GM18498 (cell line): ENCODE data around the gene CLCNKB.
"Not testable (repeated sequence)": the region's sequence is repeated elsewhere in the genome, so short reads cannot be mapped to it uniquely, and the experiment has no call there.

ENCODE experiments used
- ATAC-seq: cut with Tn5 transposase; IDR thresholded peaks from one replicate; pipeline ENCODE4 v1.9.1; 2021; ENCODE audit warnings: mild to moderate bottlenecking, moderate library complexity; ENCODE audit not compliant: unreplicated experiment

The CLCNKB gene

DNA sequence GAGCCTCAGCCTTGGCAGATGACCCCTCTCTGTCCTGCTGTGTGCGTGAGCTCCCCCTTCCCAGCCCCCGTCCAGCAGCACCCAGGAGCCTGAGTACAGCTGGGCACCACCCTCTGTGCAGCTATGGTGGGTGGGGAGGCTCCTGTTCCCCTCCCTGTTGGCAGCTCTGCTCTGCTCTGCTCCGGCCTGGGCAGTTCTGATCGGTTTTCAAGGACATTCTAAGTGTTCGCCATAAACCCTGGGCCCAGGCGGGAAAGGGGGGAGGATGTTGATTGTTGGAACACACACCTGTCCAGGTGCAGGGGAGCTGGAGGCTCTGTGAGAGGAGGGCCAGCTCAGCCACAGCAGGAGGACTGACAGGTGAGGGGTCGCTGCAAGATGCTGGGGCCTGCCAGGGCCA is at the start of gene CLCNKB:
CLCNKB (plus strand) TSS at position 262 of the 400 bp plus-strand sequence. CDS start 711 bp downstream, outside the sequence.
- no peak for ATAC-seq

DNA sequence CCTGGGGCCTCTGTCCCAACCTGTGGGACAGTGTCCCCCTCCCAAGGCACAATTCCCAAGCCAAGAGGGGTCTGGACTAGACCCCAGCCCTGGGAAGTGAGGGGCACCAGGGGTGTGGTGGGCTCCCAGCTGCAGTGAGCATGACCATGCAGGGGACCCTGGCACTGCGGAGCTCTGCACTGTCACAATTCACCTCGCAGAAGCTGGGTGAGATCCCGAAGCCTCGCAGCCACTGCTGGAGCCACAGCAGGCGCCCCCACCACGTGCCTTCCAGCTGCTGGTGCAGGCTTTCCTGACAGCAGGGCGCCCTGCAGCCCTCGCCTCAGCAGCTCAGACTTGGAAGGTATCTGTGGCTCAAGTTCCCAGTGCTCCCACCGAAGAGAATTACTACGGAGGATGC is 49.5 kb upstream of the CLCNKB start:
- no peak for ATAC-seq

DNA sequence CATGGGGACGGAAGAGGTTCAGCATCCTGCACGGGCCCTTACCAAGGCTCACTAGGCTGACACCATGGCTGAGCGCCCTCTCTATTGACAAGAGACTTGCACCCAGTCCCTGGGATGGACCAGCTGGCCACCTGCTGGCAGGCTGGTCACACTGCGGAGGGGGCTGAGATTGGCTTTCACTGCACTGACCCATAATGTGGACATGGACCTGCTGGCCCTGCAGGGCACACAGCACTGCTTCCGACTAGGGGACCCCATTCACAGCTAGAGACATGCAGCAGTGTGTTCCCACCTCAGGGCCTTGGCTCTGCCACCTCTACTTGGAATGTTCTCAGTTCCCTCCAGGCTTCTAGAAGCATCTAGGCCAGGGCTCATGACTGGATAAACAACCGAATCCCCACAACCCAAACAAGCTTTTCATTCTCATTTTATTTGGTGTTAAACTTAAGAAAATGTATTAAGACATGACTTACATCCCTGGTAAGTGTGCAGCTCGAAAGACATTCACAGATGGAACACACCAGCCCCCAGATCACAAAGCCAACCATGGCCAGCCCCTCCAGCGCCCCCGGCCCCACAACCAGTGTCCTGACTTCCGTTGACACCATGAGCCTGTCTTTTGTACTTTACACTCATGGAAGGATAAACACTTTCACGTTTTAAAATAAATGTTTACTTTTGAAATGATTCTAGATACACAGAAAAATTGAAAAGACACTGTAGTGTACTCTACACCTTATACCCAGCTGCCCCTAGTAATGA is 48.8 kb upstream of the CLCNKB start:
- no peak for ATAC-seq

DNA sequence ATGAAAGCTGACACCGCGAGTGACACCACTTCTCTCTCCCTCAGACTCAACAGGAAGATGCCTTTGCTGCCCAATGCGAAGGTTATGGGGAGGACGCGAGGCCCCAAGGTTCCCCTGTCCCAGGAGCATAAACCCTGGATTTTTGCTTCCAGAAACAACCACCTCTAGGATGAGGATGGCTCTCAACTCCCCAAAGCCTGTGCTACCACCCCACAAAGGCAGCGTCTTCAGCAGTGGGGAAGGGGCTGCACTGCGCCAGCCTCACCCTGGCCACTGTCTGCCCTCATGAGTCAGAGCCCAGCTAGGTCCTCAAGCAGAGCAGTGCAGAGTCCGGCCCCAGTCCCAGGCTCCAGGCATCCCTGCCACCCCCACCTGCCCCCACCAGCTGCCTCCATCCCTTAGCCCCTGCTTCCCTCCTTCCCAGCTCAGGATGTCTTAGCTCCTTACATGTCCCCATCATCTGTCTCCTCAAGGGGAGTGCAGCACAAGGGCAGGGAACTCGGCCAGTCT is 46.5 kb upstream of the CLCNKB start:
- no peak for ATAC-seq

DNA sequence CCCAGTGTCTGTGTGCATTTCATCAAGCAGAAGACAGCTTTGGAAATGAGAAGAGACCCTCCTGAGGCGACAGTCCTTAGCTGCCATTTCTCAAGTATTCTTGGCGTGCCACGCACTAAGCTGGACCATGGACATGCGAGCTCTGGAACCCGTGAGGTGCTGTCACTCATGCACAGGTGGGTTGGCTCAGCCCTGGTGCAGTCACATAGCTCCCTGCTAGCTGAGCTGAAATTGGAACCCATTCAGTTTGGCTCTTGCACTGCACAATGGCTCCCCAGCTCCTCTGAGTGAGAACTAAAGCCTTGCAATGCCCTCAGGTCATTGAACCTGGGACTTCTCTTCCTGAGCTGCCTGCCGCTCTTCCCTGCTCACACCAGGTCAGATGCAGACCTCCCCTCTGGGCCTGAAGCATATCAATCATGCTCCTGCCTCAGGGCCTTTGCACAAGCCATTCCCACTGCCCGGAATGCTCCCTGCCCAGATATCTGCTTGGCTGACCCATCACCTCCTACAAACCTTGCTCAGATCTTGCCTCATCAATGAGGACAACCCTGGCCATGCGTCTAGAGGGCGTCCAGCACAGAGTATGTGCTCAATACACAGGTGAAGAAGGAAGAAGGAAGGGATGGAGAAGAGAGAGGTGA is 45.8 kb upstream of the CLCNKB start:
- ATAC-seq = no peak

DNA sequence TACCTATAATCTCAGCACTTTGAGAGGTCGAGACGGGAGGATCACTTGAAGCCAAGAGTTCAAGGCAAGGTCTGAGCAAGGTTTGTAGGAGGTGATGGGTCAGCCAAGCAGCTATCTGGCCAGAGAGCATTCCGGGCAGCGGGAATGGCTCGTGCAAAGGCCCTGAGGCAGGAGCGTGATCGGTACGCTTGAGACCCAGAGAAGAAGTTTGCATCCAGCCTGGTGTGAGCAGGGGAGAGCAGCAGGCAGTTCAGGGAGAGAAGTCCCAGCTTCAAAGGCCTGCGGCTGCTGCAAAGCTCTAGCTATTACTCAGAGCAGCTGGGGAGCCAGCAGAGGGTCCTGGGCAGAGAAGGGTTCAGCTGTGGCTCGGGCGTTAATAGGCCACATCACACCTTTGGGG is 44.7 kb upstream of the CLCNKB start:
- ATAC-seq = no peak

DNA sequence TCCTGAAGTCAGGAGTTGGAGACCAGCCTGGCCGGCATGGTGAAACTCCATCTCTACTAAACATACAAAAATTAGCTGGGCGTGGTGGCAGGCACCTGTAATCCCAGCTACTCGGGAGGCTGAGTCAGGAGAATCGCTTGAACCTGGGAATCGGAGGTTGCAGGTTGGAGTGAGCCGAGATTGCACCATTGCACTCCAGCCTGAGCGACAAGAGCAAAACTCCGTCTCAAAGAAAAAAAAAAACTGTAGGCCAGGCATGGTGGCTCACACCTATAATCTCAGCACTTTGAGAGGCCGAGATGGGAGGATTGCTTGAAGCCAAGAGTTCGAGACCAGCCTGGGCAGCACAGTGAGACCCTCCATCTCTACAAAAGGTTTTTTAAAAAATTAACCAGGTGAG is 42.3 kb upstream of the CLCNKB start:
- ATAC-seq = not testable (repeated sequence)

DNA sequence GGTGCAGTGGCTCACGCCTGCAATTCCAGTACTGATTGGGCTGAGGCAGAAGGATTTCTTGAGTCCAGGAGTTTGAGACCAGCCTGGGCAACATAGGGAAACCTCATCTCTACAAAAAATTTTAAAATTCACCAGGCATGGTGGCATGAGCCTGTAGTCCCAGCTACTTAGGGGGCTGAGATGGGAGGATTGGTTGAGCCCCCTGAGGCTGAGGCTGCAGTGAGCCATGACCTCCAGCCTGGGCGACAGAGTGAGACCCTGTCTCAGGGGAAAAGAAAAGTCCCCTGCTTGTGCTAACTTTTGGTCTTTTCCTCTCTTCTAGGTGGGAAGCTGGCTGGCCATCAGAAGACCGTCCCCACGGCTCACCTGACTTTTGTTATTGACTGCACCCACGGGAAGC is 38.0 kb upstream of the CLCNKB start:
- ATAC-seq = no peak

DNA sequence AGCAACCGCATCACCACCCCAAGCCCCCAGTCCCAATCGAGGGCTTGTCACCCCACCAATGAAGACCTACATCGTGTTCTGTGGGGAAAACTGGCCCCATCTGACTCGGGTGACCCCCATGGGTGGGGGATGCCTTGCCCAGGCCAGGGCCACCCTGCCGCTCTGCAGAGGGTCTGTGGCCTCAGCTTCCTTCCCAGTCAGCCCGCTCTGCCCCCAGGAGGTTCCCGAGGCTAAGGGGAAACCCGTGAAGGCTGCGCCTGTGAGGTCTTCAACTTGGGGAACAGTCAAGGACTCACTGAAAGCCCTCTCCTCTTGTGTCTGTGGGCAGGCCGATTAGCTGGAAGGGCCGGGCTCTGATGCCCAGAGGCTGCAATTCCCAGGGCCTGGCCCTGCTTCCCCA is 37.6 kb upstream of the CLCNKB start:
- ATAC-seq = no peak

DNA sequence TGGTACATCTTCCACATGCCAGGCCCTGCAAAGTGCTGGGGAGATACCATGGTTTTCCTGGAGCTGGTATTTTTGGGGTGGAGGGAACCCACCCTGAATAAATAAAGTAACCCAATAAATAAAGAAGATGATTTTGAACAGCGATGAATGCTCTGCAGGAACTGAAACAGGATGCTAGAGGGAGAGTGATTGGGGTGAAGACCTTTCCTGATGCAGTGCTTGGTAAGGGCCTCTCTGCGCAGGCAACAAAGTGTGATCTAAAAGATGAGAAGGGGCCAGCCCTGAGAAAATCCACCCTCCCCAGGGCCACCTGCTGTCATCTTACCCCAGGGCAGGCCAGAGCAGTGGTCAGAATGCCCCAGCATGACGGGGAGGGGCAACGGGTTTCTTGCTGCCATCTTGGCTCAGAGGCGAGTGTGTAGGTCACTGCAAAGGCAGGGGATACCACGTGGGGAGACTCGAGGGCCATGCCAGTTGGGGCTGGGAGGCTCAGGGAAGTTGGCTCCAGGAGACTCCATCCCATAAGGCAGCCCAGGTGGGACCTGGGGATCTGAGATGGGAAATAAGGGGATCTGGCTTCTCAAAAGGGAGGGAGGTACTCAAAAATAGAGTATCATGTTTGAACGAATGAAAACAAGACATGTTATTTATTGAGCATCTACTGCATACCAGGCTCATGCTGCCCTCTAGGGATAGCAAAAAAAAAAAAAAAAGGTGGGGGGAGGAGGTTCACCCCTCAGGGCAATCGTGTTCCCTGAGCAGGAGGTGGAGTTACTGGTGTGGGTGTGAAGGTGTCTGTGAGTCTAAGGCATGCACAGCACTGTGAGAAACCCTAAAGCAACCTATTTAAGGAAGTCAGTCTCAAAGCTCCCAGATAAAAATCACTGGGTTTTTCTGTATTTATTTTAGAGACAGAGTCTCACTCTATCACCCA is 36.8 kb upstream of the CLCNKB start:
- no peak for ATAC-seq

DNA sequence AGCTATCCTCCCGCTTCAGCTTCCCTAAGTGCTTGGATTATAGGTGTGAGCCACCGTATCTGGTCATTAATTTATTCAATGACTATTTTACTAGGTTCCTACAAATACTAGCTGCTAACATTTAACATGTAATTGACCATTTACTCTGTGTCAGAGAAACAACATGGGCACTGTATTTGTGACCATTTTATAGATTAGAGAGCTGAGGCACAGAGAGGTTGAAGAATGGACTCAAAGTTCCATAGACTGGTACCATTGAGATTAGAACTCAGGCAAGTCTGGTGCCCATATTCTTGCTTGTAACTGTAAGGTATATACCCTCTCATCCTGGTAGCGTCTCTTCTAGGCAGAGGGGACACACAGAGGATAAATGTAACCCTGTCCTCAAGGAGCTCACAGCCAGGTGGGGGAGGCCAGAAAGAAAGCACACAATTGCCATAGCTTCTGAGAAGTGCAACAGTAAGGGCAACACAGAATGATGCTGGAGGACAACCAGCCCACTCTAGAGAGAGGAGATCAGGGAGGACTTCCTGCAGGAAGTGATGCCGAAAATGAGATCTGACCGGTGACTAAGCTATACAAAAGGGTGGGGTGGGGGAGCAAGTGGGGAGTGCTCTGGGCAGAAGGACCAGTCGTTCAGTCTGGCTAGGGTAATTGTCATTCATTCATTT is 35.8 kb upstream of the CLCNKB start:
- no peak for ATAC-seq

DNA sequence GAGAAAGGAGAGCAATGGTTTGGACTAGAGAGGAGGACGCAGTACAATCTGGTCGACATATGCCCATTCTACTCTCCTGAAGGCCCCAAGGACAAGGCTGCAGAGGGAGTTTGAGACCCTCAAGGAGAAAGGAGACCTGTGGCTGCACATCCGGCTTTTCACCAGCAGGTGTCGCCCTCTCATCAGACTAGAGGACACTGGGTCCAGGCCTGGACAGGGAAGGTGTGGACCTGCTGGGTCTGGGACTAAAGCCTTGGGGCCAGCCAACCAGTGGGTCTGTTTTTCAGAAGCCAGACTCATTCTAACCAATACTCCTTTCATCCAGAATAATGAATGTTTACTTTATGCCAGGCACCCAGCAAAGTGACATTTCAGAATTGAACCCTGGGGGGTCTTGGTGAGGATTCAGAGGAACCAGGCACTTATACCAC is 34.5 kb upstream of the CLCNKB start:
- no peak for ATAC-seq

DNA sequence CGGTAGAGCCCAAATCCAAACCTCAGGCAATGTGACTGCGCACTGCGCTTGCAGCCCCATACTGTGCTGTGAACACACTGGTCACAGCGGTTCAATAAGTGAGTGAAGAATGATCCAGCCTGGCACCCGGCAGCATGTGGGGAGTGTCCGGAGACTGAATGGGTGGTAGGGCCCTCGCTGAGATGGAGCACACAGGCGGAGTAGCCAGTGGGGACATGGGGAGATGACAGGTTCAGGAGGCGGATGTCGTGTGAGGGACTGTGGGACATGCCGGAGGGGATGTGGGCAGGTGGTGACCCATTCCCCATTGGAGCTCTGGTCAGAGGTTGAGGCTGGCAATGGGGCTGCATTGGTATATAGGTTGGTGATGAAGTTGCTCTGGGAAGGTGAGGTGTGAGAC is 33.9 kb upstream of the CLCNKB start:
- ATAC-seq = no peak

DNA sequence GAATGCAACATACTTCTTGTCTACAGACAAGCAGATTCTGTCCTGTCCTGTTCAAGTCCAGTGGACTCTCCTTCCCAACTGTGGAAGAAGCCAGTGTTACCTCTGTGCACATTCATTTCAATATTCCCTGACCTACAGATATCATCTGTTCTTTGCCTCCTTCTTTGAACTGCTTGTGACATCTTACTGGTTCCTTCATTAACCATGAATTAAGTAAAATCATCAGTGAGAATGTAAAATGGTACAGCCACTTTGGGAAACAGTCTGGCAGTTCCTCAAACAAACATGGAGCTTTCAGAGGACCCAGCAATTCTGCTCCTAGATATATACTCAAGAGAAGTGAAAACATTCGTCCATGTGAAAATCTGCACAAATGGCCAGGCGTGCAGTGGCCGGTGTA is 32.7 kb upstream of the CLCNKB start:
- ATAC-seq = no peak

DNA sequence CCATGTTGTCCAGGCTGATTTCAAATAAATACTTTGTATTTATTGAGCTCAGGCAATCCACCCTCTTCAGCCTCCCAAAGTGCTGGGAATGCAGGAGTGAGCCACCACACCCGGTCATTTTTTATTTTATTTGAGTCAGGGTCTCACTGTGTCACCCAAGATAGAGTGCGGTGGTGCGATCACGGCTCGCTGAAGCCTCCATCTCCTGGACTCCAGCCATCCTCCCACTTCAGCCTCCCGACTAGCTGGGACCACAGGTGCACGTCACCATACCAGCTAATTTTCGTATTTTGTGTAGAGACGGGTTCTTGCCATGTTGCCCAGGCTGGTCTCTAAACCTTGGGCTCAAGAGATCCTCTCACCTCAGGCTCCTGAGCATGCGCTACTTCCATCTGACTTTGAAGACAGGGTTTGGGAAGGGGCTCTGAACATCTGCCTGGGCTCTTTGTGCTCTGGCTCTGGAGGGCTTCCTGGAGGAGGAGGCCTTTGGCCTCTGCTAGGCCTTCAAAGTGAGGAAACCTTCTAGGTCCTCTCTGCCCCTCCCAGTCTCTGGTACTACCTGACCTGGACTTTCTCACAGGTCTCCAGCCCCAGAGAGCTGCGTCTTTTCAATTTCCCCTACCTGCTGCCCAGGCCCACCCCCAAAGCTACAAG is 31.5 kb upstream of the CLCNKB start:
- ATAC-seq = no peak

DNA sequence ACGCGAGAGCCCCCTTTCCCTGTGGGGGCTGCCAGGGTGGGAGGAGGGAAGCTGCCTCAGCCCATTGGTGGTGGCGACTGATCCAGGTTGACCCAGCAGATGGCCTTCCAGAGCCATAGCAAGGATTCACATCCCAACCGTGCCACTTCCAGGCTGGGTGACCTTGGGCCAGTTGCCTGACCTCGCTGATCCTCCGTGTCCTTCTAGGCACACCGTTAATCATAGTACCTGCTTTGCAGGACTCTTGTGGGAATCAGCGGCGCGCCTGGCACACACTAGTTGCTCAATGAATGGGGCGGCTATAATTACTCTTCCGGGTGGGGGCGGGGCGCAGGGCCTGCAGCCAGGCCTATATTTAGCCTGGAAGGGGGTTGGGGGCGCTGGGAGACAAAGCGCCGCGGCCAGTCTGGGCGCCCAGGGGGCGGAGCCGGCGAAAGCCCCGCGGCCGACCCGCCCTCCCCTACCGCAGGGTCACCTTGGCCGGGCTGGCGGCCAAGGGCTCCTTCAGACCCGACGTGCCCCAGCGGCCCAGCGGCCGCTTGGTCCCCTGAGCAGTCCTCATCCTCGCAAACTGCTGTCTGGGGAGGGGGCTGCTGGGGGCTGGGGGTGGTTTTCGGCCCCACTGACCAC is 30.9 kb upstream of the CLCNKB start:
- ATAC-seq = no peak

DNA sequence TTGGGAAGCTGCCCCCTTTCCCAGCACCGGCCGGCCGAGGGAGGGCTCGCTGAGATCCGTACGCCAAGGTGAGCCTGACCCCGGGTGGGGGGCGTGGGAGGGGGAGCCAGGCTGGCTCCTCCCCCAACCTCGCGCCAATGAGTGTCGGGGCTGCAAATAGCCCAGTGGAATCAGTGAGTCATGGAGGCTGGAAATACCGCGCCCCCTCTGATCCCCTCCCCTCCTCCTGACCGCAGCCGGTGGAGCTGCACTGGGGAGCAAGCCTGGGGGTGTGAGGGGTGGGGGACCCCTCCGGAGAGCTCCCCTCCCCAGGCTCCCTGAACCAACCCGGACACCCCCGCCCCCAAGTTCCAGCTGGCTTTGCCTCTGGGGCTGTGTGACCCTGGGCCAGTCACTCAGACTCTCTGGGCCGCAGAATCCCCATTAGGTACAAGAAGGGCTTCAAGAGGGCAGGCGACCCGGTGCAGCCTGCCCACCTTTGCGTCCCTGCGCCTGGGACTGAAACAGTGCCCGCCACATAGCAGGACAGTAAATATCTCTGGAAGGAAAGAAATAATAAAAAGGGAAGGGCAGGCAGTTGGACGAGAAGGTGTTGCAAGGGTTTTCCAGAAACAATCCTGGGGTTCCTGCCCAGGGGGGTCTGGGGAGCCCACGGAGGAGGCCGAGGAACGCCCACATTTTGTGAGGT is 30.2 kb upstream of the CLCNKB start:
- ATAC-seq = no peak

DNA sequence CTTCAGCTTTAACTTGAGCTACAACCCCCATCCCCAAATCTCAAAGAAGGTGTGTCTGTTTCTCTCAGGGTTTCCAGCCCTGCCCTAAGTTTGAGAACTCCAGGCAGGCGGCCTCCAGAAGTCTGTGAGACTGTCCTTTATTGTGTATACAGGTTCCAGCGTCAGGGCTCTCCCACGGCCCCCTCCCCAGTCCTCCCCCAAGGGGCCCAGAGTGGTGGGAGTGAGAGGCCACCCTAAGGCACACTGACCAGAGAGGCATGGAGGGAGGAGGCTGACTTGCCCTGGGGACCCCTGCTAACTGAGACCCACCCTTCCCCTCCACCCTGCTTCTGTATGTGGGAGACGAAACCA is 29.7 kb upstream of the CLCNKB start:
- ATAC-seq = no peak
